DMS 273 (cell line): ENCODE data around the gene TMEM80.
"Not testable (repeated sequence)": the region's sequence is repeated elsewhere in the genome, so short reads cannot be mapped to it uniquely, and the experiment has no call there.

Source experiments
- DNase-seq: peaks from one replicate; lab custom pipeline; 2025; ENCODE audit not compliant: unreplicated experiment; lab: John Stamatoyannopoulos, UW

Gene TMEM80

DNA sequence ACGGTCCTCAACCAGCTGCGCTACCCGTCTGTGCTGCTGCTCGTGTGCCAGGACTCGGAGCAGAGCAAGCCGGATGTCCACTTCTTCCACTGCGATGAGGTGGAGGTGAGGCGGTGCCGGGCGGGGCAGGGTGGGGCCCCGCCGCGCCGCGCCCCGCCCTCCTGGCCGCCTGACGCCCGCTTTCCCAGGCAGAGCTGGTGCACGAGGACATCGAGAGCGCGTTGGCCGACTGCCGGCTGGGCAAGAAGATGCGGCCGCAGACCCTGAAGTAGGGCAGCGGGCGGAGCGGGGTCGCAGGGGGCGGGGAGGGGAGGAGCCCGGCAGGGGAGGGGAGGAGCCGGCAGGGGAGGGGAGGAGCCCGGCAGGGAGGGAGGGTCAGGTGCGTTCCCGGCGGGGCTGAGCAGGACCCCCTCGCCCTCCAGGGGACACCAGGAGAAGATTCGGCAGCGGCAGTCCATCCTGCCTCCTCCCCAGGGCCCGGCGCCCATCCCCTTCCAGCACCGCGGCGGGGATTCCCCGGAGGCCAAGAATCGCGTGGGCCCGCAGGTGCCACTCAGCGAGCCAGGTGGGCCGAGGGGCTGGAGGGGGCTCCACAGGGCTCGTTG, 25.1 kb downstream of the TMEM80 start:
- peak; percentile 46 for DNase-seq

DNA sequence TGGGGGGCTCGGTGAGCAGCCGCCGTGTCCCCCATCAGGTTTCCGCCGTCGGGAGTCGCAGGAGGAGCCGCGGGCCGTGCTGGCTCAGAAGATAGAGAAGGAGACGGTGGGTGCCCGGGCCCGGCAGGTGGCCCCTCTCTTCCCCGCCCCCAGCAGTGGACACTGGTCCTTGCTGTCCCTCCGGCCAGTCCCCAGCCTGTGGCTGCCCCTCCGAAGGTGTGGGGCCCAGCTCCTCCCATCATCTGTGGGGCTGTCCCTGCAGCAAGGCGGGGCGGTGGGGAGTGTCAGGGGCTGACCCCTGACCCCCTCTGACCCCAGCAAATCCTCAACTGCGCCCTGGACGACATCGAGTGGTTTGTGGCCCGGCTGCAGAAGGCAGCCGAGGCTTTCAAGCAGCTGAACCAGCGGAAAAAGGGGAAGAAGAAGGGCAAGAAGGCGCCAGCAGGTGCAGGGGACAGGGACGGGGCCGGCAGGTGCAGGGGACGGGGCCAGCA, 25.7 kb downstream of the TMEM80 start:
- no peak for DNase-seq

DNA sequence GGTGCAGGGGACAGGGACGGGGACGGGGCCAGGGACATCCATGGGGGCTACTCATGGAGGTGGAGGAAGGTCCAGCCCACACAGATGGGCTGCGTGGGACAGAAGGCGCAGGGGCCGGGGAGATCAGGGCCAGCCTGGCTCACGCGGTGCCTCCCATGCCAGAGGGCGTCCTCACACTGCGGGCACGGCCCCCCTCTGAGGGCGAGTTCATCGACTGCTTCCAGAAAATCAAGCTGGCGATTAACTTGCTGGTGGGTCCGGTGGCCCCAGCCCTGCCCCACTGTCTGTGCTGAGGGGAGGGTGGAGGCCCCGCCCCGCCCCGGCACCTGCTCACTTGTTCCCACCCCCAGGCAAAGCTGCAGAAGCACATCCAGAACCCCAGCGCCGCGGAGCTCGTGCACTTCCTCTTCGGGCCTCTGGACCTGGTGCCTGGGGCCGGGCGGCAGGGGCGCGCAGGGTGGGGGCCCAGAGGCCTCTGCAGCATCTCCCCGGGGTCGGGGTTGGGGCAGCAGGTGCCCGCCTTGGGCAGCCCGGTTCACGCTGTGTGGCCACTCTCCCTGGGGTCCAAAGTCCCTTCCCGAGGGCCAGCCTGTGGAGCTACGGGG, 26.2 kb downstream of the TMEM80 start:
- peak; percentile 62 for DNase-seq

DNA sequence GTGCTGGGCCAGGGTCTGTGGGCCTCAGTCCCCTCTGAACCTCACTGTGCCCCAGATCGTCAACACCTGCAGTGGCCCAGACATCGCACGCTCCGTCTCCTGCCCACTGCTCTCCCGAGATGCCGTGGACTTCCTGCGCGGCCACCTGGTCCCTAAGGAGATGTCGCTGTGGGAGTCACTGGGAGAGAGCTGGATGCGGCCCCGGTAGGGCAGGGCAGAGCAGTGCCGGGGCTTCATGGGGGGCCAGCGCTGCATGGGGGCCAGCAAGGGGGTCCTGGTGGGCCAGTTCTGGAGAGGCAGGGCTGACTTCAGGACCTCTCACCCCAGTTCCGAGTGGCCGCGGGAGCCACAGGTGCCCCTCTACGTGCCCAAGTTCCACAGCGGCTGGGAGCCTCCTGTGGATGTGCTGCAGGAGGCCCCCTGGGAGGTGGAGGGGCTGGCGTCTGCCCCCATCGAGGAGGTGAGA, 26.8 kb downstream of the TMEM80 start:
- DNase-seq, result no peak

DNA sequence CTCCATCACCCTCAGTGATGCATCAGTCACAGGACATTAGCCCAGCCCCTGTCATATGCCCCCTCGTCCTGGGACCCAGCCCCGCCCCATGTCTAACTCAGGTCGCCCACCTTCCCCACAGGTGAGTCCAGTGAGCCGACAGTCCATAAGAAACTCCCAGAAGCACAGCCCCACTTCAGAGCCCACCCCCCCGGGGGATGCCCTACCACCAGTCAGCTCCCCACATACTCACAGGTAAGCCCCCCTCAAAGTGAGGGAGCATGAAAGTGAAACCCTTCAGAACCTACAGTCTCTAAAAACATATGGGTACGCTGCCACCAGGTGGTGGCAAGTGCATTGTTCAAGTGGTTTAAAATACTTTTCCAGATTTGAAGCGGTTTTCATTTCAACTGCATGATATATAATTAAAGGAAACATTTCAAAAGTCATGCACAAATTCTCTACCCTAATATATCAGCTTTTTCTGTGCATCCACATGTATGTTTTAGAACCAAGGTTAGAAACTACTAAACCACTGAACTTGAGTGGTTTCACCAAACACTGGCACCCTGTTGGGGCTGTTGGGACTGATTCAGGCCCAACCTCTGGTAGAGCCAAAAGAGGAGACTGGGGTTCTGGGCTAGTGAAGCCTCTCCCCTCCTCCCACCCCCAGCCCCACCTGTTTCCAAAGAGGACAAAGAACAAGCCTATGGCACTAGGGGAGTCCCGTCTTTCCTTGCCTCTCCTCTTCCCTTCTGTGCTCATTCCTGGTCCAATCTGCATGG, 27.7 kb downstream of the TMEM80 start:
- peak; percentile 52 for DNase-seq

DNA sequence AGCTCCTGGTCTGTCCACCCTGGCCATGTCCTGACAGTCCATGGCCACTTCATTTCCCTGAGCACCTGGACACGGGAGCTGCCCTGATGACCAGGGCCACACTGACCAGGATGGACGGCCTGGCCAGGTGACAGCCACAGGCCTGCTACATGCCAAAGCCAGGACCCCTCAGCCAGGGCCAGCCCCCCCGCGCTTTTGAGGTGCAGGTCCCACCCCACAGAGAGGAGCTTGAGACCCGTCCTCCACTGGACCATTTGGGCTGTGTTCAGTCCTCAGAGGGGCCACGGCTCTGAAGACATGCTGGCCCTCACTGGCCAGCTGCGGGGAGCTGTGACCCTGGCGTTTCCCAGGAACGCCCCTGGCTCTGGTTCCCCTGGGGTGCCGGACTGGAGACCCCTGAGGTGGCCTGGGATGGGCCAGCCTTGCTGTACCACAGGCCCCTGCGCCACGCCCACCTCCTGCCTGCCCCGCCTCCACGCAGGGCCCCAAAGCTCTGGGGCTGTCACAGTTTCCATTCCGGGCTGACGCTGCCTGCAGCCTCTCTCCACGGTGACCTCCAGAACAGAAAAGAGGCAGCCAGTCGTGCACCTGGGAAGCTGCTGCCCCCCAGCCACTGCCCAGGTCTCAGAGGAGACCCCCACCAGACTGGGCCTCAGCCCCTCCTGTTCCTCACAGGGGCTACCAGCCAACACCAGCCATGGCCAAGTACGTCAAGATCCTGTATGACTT, 28.6 kb downstream of the TMEM80 start:
- DNase-seq, result no peak

DNA sequence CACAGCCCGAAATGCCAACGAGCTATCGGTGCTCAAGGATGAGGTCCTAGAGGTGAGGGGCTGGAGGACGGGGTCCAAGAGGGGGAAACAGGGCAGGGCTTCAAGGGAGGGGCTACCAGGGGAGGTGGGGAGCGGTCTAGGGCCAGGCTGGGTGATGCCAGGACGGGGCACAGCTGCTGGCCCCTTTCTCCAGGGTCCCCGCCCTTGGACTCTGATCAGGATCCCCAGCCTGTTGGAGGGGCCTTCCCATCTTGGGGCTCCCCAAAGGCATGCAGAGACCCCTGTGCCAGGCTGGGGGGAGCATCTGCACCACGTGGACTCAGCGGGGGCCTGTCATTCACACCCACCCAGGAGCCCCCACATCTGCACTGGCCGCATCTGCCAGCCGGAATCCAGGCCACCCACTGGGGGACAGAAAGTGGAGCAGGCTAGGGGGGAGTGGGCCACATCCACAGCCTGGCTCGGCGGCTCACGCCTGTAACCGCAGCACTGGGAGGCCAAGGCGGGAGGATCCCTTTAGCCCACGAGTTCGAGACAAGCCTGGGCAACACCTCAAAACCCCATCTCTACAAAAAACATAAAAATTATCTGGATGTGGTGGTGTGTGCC, 29.3 kb downstream of the TMEM80 start:
- DNase-seq, result no peak

DNA sequence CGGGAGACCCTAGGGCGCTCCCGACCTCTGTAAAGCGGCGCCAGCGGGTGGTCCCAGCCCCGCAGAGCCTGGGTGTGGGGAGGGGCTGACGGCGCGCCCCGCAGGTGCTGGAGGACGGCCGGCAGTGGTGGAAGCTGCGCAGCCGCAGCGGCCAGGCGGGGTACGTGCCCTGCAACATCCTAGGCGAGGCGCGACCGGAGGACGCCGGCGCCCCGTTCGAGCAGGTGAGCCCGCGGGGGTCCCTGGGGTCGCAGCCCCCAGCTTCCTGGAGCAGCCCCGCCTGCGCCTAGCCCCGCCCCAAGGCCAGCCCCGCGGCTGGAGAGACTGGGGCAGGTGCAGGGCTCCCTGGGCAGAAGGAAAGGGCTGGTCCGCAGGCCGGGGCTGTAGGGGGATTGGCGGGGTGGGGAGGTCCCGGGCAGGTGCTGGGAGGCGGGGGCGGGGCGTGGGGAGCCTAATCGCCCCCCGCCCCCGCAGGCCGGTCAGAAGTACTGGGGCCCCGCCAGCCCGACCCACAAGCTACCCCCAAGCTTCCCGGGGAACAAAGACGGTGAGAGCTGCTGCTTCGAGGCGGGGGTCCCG, 30.1 kb downstream of the TMEM80 start:
- no peak for DNase-seq

DNA sequence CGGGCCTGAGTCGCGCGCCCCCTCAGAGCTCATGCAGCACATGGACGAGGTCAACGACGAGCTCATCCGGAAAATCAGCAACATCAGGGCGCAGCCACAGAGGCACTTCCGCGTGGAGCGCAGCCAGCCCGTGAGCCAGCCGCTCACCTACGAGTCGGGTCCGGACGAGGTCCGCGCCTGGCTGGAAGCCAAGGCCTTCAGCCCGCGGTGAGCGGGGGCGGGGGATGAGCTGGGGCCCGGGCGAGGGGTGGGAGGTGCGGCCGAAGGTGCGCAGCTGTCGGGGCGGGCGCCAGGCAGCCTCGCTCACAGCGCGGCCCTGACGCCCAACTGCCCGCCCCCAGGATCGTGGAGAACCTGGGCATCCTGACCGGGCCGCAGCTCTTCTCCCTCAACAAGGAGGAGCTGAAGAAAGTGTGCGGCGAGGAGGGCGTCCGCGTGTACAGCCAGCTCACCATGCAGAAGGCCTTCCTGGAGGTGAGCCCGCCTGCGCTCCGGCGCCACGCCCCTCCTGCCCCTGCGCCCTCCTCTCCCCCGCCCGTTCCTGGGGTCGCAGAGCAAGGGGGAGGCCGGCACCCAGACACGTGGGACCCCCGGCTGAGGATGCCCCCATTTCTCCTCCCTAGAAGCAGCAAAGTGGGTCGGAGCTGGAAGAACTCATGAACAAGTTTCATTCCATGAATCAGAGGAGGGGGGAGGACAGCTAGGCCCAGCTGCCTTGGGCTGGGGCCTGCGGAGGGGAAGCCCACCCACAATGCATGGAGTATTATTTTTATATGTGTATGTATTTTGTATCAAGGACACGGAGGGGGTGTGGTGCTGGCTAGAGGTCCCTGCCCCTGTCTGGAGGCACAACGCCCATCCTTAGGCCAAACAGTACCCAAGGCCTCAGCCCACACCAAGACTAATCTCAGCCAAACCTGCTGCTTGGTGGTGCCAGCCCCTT, 30.9 kb downstream of the TMEM80 start:
- DNase-seq, result peak; percentile 77

DNA sequence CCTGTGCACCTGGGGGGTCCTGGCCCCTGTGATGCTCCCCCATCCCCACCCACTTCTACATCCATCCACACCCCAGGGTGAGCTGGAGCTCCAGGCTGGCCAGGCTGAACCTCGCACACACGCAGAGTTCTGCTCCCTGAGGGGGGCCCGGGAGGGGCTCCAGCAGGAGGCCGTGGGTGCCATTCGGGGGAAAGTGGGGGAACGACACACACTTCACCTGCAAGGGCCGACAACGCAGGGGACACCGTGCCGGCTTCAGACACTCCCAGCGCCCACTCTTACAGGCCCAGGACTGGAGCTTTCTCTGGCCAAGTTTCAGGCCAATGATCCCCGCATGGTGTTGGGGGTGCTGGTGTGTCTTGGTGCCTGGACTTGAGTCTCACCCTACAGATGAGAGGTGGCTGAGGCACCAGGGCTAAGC, 31.7 kb downstream of the TMEM80 start:
- DNase-seq, result no peak

DNA sequence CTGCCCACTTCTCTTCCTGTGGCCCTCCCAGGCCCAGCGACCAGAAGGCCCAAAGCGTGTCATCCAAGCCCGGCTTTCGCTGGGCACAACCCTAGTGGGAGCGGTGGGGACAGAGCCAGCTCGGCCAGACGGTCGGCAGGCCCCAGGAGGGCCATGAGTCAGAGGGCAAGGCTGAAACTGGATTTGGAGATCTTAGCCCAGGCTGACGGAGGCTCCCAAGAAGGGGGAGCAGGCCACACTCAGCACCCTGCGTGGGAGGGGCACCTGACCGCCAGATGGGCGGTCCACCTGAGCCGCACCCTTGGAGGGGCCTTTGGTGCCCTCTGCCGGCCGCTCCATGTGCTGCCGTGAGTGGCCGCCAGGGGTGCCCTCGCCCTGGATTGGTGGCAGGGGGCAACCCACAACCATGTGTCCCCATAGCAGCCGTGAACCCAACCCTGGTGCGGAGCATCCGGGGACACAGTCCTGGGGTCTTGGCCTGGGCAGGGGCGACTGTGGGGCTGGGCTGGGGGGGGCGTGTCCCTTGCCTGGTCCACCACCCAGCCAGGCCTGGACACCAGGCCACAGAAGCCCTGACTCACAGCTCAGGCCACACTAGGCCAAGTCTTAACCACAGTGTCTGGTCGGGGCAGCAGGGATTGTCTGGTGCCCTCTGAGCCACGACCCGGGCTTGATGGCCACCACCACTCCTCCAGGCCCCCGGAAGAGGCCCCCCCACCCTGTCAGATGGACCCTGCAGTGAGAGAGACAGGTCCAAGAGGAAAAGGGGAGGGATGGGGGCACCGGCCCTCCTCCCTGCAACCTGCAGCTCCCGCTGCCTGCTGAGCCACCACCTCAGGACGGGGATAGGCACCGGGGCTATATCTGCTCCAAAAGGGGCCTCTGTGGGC, 32.5 kb downstream of the TMEM80 start:
- DNase-seq, result peak; percentile 85

DNA sequence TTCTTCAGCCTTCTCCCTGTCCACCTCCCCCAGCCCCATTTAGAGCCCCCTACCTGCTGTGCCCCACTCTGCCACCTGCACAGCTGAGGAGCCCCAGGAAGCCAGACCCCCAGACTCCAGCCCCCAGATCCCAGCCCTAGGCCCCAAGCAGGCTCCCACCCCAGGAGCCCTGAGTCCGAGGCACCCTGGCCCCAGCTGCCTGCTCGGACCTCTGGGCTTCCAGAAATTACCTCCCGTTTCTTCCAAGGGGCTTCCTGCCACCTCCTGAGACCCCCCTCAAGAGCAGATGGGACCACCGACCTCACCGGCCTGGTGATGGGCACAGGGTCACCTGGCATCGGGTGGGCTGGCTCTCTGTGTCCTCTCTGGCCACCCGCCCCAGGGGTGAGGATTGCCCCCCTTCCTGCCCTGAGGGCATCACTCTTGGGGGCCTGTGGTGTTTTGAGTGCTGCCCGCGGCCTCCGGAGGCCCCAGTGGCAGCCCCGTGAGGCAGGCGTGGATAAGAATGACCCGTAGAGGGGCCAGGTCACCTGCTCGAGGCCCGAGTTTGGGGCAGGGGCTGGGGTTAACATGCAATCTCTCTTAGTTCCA, 33.4 kb downstream of the TMEM80 start:
- no peak for DNase-seq

DNA sequence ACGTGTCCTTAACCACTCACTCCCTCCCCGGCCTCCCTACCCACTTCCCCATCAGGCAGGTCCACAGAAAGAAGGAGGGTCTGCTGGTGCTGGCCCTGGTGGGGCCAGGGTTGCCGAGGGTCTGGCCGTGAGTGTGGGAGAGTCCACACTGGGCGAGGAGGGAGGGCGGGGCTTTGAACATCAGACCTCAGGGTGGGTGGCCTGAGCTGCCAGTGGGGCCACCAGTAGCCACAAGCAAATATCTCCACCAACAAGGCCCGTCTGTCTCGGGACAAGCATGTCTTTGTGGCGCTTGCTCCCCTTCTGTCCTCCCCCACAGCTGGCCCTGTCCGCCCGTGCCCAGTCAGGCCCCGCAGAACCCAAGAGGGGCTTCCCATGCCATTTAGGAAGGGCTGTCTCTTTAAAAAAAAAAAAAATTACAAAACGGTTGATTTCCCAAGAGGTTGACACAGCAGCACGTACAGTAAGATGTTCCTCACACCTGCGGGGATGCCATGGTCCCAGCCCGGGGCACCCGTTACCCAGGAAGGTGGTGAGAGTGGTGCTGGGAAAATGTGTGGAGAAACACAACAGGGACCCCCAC, 34.0 kb downstream of the TMEM80 start:
- DNase-seq, result no peak

DNA sequence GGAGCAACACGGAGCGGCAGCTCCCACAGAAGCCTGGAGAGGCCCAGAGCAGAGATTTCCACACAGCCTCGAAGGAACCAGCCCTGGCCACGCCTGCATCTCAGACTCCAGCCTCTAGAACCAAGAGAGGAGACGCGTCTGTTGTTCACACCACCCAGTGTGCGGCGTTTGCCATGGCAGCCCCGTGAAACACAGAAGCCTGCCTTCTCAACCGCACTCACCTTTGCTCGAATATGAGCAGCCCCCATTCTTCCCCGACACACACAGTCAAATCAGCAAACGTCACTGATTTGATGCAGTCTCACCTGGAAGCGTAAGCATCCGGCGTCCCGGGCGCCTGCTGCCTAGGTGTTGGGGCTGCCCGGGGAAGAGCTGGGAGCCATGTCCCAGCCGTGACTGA, 37.5 kb downstream of the TMEM80 start:
- DNase-seq, result no peak

DNA sequence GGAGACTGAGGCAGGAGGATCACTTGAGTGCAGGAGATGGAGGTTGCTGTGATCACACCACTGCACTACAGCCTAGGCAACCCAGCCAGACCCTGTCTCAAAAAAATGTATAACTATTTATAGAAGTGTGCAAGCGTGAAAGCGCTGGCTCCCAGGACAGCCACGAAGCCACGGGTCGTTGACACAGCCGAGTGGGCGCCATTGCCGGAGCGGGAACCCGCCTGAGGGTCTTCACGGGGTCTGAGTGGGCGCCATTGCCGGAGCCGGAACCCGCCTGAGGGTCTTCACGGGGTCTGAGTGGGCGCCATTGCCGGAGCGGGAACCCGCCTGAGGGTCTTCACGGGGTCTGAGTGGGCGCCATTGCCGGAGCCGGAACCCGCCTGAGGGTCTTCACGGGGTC, 38.9 kb downstream of the TMEM80 start:
- not testable (repeated sequence) for DNase-seq

DNA sequence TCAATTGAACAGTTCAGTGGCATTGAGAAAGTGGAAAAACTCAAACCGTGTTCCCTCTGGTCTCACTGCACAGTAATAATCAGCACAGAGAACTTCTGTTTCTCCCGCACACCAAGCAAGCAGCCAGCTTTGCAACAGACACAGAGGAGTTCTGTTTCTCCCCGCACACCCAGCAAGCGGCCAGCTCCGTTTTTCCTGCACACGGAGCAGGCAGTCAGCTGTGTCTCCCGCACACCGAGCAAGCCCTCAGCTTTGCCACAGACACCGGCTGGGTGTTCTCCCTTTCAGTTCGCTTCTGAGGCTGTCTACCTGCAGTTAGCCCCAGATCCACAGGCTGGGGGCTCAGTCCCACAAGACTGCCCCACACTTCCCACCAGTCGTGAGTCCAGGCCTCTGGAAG, 41.8 kb downstream of the TMEM80 start:
- no peak for DNase-seq

DNA sequence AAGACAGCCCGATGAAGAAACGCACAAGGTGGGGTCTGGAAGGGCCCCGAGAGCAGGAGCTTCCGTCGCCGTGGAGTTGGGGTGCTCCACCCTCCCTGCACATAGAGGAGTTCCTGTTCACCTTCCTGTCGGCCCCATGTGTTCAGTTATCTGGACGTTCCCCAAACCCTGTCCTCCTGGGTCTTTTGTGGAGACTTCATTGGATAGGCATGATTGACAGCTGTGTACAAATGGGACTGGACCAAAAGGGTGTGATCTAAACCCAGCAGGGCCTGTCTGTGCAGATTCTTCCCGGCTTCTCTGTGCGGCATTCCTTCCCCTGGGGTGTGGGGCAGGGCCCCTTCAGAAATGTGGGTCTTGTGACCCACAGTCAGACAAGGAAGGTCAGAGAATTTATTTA, 42.3 kb downstream of the TMEM80 start:
- DNase-seq, result not testable (repeated sequence)

DNA sequence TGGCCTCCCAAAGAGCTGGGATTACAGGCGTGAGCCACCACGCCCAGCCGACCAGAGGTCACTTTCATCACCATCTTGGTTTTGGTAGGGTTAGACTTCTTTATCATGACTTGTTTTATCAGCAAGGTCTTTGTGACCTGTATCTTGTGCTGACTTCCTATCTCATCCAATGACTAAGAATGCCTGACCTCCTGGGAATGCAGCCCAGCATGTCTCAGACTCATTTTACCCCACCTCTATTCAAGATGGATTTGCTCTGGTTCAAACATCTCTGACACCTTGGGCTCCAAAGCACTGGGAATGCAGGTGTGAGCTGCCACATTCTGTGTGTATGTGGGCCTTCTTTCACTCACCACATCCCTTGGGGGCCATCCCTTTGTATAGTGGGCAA, 46.5 kb downstream of the TMEM80 start:
- DNase-seq, result no peak
